H1 (cell line): ENCODE data around the gene MIPOL1. TPM values are rescaled to one million over a fixed set of nuclear protein-coding genes. Genes with fewer than 3 reads are reported as not detected.

Source experiments
- CTCF ChIA-PET: fragments of 300-600 bp; sonication (Branson Sonifier 250); formaldehyde crosslinking; loops from one replicate; lab custom pipeline; 2021; ENCODE audit not compliant: partially characterized antibody; lab: Charles Lee
- POLR2A ChIA-PET: fragments of 300-600 bp; sonication (Branson Sonifier 250); formaldehyde crosslinking; loops from one replicate; lab custom pipeline; 2021; ENCODE audit warnings: inconsistent platforms; ENCODE audit not compliant: partially characterized antibody; lab: Charles Lee
- DNase-seq, 2 experiments: peaks; one replicate each; pipeline versions ENCODE4 v3.0.0 to v3.0.0-alpha.2; 2010 to 2022; ENCODE audit warnings: low spot score in 2 of 2, low read depth in 1 of 2, mixed read lengths in 1 of 2
- FAIRE-seq: peaks from 2 replicates; lab custom pipeline; 2011; peaks lifted over from hg19 to GRCh38; lab: Jason Lieb, UNC
- H2AFZ ChIP-seq: 2 replicates; pipeline ENCODE4 v1.8.1; 2012; ENCODE audit warnings: low read length, inconsistent platforms
- H2AK5ac ChIP-seq: 2 replicates; pipeline ENCODE4 v1.6.1; 2013; ENCODE audit warnings: low read depth, low read length
- H2BK120ac ChIP-seq: replicated peaks from 2 replicates; pipeline ENCODE3; 2013; ENCODE audit warnings: low read depth, low read length, inconsistent platforms
- H2BK12ac ChIP-seq: 2 replicates; pipeline ENCODE4 v1.6.1; 2013; ENCODE audit warnings: low read depth, low read length
- H2BK15ac ChIP-seq: 2 replicates; pipeline ENCODE4 v1.6.1; 2013; ENCODE audit warnings: low read length
- H2BK20ac ChIP-seq: 2 replicates; pipeline ENCODE4 v1.6.1; 2013; ENCODE audit warnings: low read length
- H2BK5ac ChIP-seq: 2 replicates; pipeline ENCODE4 v1.6.1; 2013; ENCODE audit warnings: low read depth, low read length
- H3K14ac ChIP-seq: 2 replicates; pipeline ENCODE4 v1.6.1; 2013; ENCODE audit warnings: inconsistent platforms; ENCODE audit not compliant: insufficient read length
- H3K18ac ChIP-seq: 2 replicates; pipeline ENCODE4 v1.6.1; 2013; ENCODE audit warnings: low read length; ENCODE audit errors: extremely low read depth
- H3K23ac ChIP-seq: 2 replicates; pipeline ENCODE4 v1.6.1; 2013; ENCODE audit warnings: inconsistent platforms; ENCODE audit not compliant: insufficient read length
- H3K23me2 ChIP-seq: 2 replicates; pipeline ENCODE4 v1.6.1; 2013; ENCODE audit warnings: low read depth, low read length
- H3K27ac ChIP-seq: 2 replicates; pipeline ENCODE4 v1.6.1; 2011; ENCODE audit warnings: low read depth, low read length, inconsistent platforms
- H3K27me3 ChIP-seq, 4 experiments: replicated peaks in 1 of 4; 1 replicate in 1 of 4; 2 replicates in 3 of 4; pipeline versions ENCODE4 v1.6.1 to v1.8.1; 2011 to 2013; ENCODE audit warnings: low read length in 3 of 4, mild to moderate bottlenecking in 3 of 4, inconsistent platforms in 2 of 4, mixed read lengths in 2 of 4, moderate library complexity in 1 of 4; ENCODE audit not compliant: control insufficient read depth in 3 of 4, insufficient read depth in 3 of 4; ENCODE audit errors: extremely low read depth in 1 of 4
- H3K36me3 ChIP-seq, 4 experiments: 2 replicates each; pipeline versions ENCODE4 v1.6.1 to v1.8.1; 2011 to 2013; ENCODE audit warnings: mild to moderate bottlenecking in 4 of 4, low read length in 3 of 4, moderate library complexity in 2 of 4, control low read depth in 1 of 4, inconsistent platforms in 1 of 4; ENCODE audit not compliant: insufficient read depth in 4 of 4, control insufficient read depth in 2 of 4
- H3K4ac ChIP-seq: replicated peaks from 2 replicates; pipeline ENCODE3; 2013; ENCODE audit warnings: low read length, low read depth, mixed read lengths, inconsistent platforms; ENCODE audit not compliant: insufficient read length
- H3K4me1 ChIP-seq, 4 experiments: replicated peaks in 1 of 4; 1 replicate in 1 of 4; 2 replicates in 3 of 4; pipeline versions ENCODE4 v1.6.1 to v1.8.1; 2011 to 2013; ENCODE audit warnings: low read length in 3 of 4, inconsistent platforms in 2 of 4, mixed read lengths in 1 of 4; ENCODE audit not compliant: insufficient read depth in 4 of 4, control insufficient read depth in 3 of 4
- H3K4me2 ChIP-seq, 2 experiments: 2 replicates each; pipeline versions ENCODE4 v1.6.1 to v1.8.1; 2011 to 2013; ENCODE audit warnings: low read depth in 2 of 2, low read length in 2 of 2, control low read depth in 1 of 2, inconsistent platforms in 1 of 2, mild to moderate bottlenecking in 1 of 2; ENCODE audit not compliant: insufficient read depth in 1 of 2
- H3K4me3 ChIP-seq, 4 experiments: fragments of 200-600, 300-600 bp in 1 of 4; sonication (generic), shearing (Covaris generic), sonication (Bioruptor Twin) in 1 of 4; 2 replicates each; pipeline versions ENCODE4 v1.5.1 to v1.8.1; 2011 to 2016; ENCODE audit warnings: low read length in 4 of 4, low read depth in 3 of 4, control low read depth in 2 of 4, inconsistent platforms in 2 of 4, mild to moderate bottlenecking in 2 of 4, mixed read lengths in 1 of 4, moderate library complexity in 1 of 4; ENCODE audit not compliant: insufficient read depth in 2 of 4; ENCODE audit errors: extremely low read depth in 1 of 4
- H3K56ac ChIP-seq: replicated peaks from 2 replicates; pipeline ENCODE3; 2013; ENCODE audit warnings: low read depth, mild to moderate bottlenecking, mixed read lengths, low read length, inconsistent platforms; ENCODE audit not compliant: insufficient read length
- H3K79me1 ChIP-seq: 2 replicates; pipeline ENCODE4 v1.6.1; 2013; ENCODE audit warnings: low read depth, low read length, control low read depth
- H3K79me2 ChIP-seq, 2 experiments: 2 replicates each; pipeline versions ENCODE4 v1.6.1 to v1.8.1; 2012 to 2013; ENCODE audit warnings: low read length in 2 of 2, mild to moderate bottlenecking in 2 of 2, inconsistent platforms in 1 of 2; ENCODE audit not compliant: insufficient read depth in 2 of 2, control insufficient read depth in 1 of 2
- H3K9ac ChIP-seq, 4 experiments: replicated peaks in 1 of 4; 1 replicate in 1 of 4; 2 replicates in 3 of 4; pipeline versions ENCODE4 v1.6.1 to v1.8.1; 2011 to 2013; ENCODE audit warnings: low read depth in 3 of 4, low read length in 3 of 4, control low read depth in 2 of 4, mild to moderate bottlenecking in 2 of 4, moderate library complexity in 2 of 4, inconsistent platforms in 1 of 4; ENCODE audit errors: extremely low read depth in 1 of 4
- H3K9me3 ChIP-seq, 2 experiments: 2 replicates each; pipeline versions ENCODE4 v1.6.1 to v1.8.1; 2012 to 2013; ENCODE audit warnings: mild to moderate bottlenecking in 2 of 2, moderate library complexity in 2 of 2, control low read depth in 1 of 2, inconsistent platforms in 1 of 2, low read depth in 1 of 2, low read length in 1 of 2, mixed read lengths in 1 of 2; ENCODE audit not compliant: insufficient read depth in 2 of 2
- H4K20me1 ChIP-seq, 2 experiments: replicated peaks in 1 of 2; 2 replicates each; pipeline versions ENCODE3 to v1.8.1; 2011 to 2013; ENCODE audit warnings: inconsistent platforms in 2 of 2, low read length in 2 of 2, mild to moderate bottlenecking in 1 of 2; ENCODE audit not compliant: insufficient read depth in 2 of 2, control insufficient read depth in 1 of 2
- H4K5ac ChIP-seq: 2 replicates; pipeline ENCODE4 v1.6.1; 2013; ENCODE audit warnings: low read length, low read depth, mixed read lengths, inconsistent platforms; ENCODE audit not compliant: insufficient read length
- H4K8ac ChIP-seq: 2 replicates; pipeline ENCODE4 v1.8.0; 2013; ENCODE audit warnings: mild to moderate bottlenecking, moderate library complexity, low read length, inconsistent platforms; ENCODE audit not compliant: insufficient read depth; ENCODE audit errors: extremely low read depth
- H4K91ac ChIP-seq: replicated peaks from 2 replicates; pipeline ENCODE3; 2013; ENCODE audit warnings: low read length, mixed read lengths, inconsistent platforms; ENCODE audit not compliant: insufficient read length
- ASH2L ChIP-seq: fragments of 200-600, 300-600 bp; sonication (generic); IDR thresholded peaks from one replicate; pipeline ENCODE4 v1.7.1; 2017; ENCODE audit warnings: low read length
- CBX8 ChIP-seq: fragments of 300-800, 300-1000 bp; sonication (generic); IDR thresholded peaks from 2 replicates; pipeline ENCODE4 v1.7.1; 2016; ENCODE audit warnings: low read depth, low read length, borderline replicate concordance
- KDM1A ChIP-seq: fragments of 200-600, 300-600 bp; sonication (generic); IDR thresholded peaks from 2 replicates; pipeline ENCODE4 v1.7.1; 2016; ENCODE audit warnings: mild to moderate bottlenecking, low read length, borderline replicate concordance
- SAP30 ChIP-seq: fragments of 300-600 bp; sonication (generic); IDR thresholded peaks from 2 replicates; pipeline ENCODE4 v1.7.1; 2012; ENCODE audit warnings: low read length, moderate library complexity, mild to moderate bottlenecking, inconsistent platforms; ENCODE audit not compliant: insufficient read depth, insufficient replicate concordance
- SP2 ChIP-seq: IDR thresholded peaks from 2 replicates; pipeline ENCODE4 v1.6.1; 2012; ENCODE audit warnings: mild to moderate bottlenecking, low read length, inconsistent platforms
- SP4 ChIP-seq: IDR thresholded peaks from 2 replicates; pipeline ENCODE4 v1.6.1; 2012; ENCODE audit warnings: low read length, inconsistent platforms
- SUZ12 ChIP-seq: fragments of 200-600 bp; sonication (generic); IDR thresholded peaks from 2 replicates; pipeline ENCODE4 v1.6.1; 2012; ENCODE audit warnings: mild to moderate bottlenecking, inconsistent platforms, low read length, moderate library complexity, mixed read lengths
- TEAD4 ChIP-seq: IDR thresholded peaks from 2 replicates; pipeline ENCODE4 v1.6.1; 2012; ENCODE audit warnings: low read depth, low read length, inconsistent platforms, mixed read lengths
- WGBS, 2 experiments: shearing (Covaris generic) in 1 of 2; methylation state at CpG; one replicate each; pipeline versions ENCODE4 v1.1.6 to v1.1.7; 2013 to 2015; ENCODE audit warnings: low lambda C conversion rate in 2 of 2, mixed read lengths in 2 of 2, inconsistent platforms in 1 of 2, low coverage in 1 of 2, missing lambda C conversion rate in 1 of 2; ENCODE audit not compliant: insufficient replicate concordance in 2 of 2, insufficient coverage in 1 of 2, insufficient read length in 1 of 2; ENCODE audit errors: extremely low coverage in 1 of 2, missing lambda C conversion rate in 1 of 2; 5-methylcytosine and 5-hydroxymethylcytosine counted together
- polyA plus RNA-seq, 7 experiments: library from polyadenylated mRNA; depleted of rRNA in 3 of 7; stranded (reverse) in 5 of 7; unstranded in 2 of 7; fragments of >200 nt in 5 of 7; fragments of 200-250 nt in 2 of 7; gene quantifications; 1 replicate in 5 of 7; 2 replicates in 1 of 7; 4 replicates in 1 of 7; pipeline versions ENCODE4 v1.2.1 to v1.2.3, GENCODE V29; 2011 to 2013; ENCODE audit warnings: missing spikeins in 2 of 7, mixed read lengths in 2 of 7
- total RNA-seq: library from RNA; stranded (reverse); fragmentation: NEBNext Ultra II Directional; extraction: Animal tissue kit (Norgen Biotek cat#: 25700); gene quantifications from 2 replicates; pipeline ENCODE4 v1.2.1, GENCODE V29; 2021

Gene MIPOL1
- total and polyA plus RNA-seq, 2 of the 8 experiments (the other 6 are each of a cell fraction or from before 2014, with no cell fraction given) = 2.8 to 23.9 TPM

GRCh38 chr14:37411079-37411735, 213.5 kb downstream of the MIPOL1 start:
- H3K4me3 ChIP-seq = no peak overlapping the region
- no peak overlapping the region for H4K91ac ChIP-seq
- CTCF ChIA-PET = interaction anchor here (0.6 to 0.9 kb wide), 3 partner anchors 13 to 178 kb away, joined by 3 read pairs; no protein-coding TSS in a partner anchor
- H2BK20ac ChIP-seq = no peak overlapping the region
- FAIRE-seq = no peak
- TF ChIP-seq SUZ12 (no peak), SP2 (no peak), ASH2L (no peak), TEAD4 (no peak), KDM1A (no peak), SP4 (no peak), SAP30 (no peak), CBX8 (no peak)
- no peak for DNase-seq
- H3K4me1 ChIP-seq = no peaks in the 10 kb centered on the region
- no peak overlapping the region for H3K27ac ChIP-seq
- no peak overlapping the region for H3K4me2 ChIP-seq
- H2BK120ac ChIP-seq = no peak overlapping the region
- H3K9ac ChIP-seq = no peak overlapping the region
- H3K56ac ChIP-seq = no peak overlapping the region
- no peak overlapping the region for H3K18ac ChIP-seq
- H4K5ac ChIP-seq = no peak overlapping the region
- H2AFZ ChIP-seq = no peak overlapping the region
- POLR2A ChIA-PET = no interaction called here
- no peak overlapping the region for H2BK12ac ChIP-seq
- H3K23me2 ChIP-seq = no peaks in the 10 kb centered on the region
- H4K20me1 ChIP-seq = no peaks in the 10 kb centered on the region
- WGBS, 2 experiments = 86% methylated on average over 3 of the region's 3 CpGs; no CpG with 5 or more reads in 1 of the 2 experiments
- H3K14ac ChIP-seq = no peak overlapping the region
- no peak overlapping the region for H3K23ac ChIP-seq
- H3K27me3 ChIP-seq = no peaks in the 10 kb centered on the region
- H2BK5ac ChIP-seq = no peak overlapping the region
- H3K9me3 ChIP-seq = no peaks in the 10 kb centered on the region
- no peak overlapping the region for H2BK15ac ChIP-seq
- no peaks in the 10 kb centered on the region for H3K36me3 ChIP-seq
- no peak overlapping the region for H3K4ac ChIP-seq
- H4K8ac ChIP-seq = no peak overlapping the region
- H3K79me1 ChIP-seq = no peaks in the 10 kb centered on the region
- H3K79me2 ChIP-seq = no peaks in the 10 kb centered on the region
- H2AK5ac ChIP-seq = no peak overlapping the region
